BJ (cell line): ENCODE results near the gene RGS11. TPM values are rescaled to one million over a fixed set of nuclear protein-coding genes. Genes with fewer than 3 reads are reported as not detected.

Experiments used
- CTCF ChIA-PET: fragments of 350-600 bp; formaldehyde crosslinking; extraction: SDS; loops from one replicate; lab custom pipeline; 2021; ENCODE audit warnings: antibody characterized with exemption, inconsistent platforms; lab: Yijun Ruan, JAX
- POLR2A ChIA-PET: fragments of 300-600 bp; sonication (Branson Sonifier 250); formaldehyde crosslinking; extraction: SDS; loops from one replicate; lab custom pipeline; 2021; ENCODE audit warnings: antibody characterized with exemption; lab: Charles Lee
- DNase-seq: peaks from one replicate; pipeline ENCODE4 v3.0.0-alpha.2; 2011; ENCODE audit warnings: low read depth
- H3K27me3 ChIP-seq: 2 replicates; pipeline ENCODE4 v1.6.0; 2011; ENCODE audit warnings: low read length; ENCODE audit not compliant: control insufficient read depth, insufficient read depth
- H3K36me3 ChIP-seq: 2 replicates; pipeline ENCODE4 v1.5.1; 2011; ENCODE audit warnings: low read length; ENCODE audit not compliant: control insufficient read depth, insufficient read depth
- H3K4me3 ChIP-seq: 2 replicates; pipeline ENCODE4 v1.5.1; 2011; ENCODE audit warnings: low read depth, mild to moderate bottlenecking, control low read depth, low read length
- CTCF ChIP-seq: IDR thresholded peaks from 2 replicates; pipeline ENCODE4 v1.5.1; 2011; ENCODE audit warnings: low read depth, mild to moderate bottlenecking, control low read depth, inconsistent platforms, low read length, moderate library complexity; ENCODE audit not compliant: insufficient read depth
- polyA minus RNA-seq: library from RNA; depleted of rRNA, polyadenylated mRNA; stranded (reverse); fragments of >200 nt; gene quantifications from 2 replicates; pipeline ENCODE4 v1.2.3, GENCODE V29; 2011; rRNA and poly(A)+ RNA removed
- polyA plus RNA-seq: library from polyadenylated mRNA; depleted of rRNA; stranded (reverse); fragments of >200 nt; gene quantifications from 2 replicates; pipeline ENCODE4 v1.2.3, GENCODE V29; 2011; rRNA removed

Gene RGS11
- polyA plus RNA-seq (1.1 and 2.2 TPM in 2 replicates), polyA minus RNA-seq (0.36 and 0.43 TPM in 2 replicates)

GRCh38 chr16:275786-276232 lies at the start of gene RGS11:
RGS11 (minus strand) TSS chr16:275944; CDS start chr16:275911, 33 bp downstream.
- no peaks in the 10 kb centered on the region for H3K36me3 ChIP-seq
- ChIA-PET POLR2A (no interaction called here), CTCF (no interaction called here)
- no peak for TF ChIP-seq CTCF
- peak within 1 kb of the TSS; percentile 42 for H3K4me3 ChIP-seq
- DNase-seq = no peak
- peaks cover 5% of the 10 kb centered on the region for H3K27me3 ChIP-seq

DNA sequence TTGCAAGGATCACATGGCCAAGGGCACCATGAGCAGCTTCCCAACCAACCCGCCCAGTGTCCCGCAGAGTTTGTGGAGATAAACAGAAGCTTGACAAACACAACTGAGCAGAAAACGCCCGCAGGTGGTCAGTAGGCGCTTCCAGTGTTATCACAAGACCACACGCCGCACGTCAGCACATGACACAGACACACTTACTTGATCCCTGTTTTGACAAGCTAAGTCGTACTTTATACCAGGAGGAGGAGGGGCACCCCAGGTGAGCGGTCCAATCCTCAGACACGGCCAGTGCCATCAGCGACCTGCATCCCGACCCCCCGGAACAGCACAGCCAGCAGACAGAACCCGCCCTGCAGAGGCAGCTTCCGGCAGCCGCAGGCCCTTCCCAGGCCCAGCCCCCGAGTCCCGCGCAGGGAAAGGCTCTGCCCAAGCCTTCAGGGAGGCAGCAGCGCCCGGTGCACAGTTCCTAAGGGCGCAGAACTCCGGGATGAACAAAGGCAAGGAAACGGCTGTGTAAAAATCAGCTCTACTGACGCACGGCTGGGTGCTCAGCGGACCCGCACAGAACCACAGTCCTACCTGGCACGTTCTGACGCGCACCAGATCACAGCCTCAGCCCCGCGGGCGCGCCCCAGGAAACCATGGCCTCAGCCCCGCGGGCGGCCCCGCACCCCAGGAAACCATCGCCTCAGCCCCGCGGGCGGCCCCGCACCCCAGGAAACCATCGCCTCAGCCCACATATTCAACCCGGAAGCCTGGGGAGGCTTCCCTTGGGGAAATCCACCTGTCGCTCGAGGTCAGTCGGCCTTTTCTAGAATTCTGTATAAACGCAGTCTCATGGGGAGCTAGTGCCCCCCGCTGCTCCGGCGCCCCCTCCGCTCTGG lies 48.9 kb upstream of the RGS11 start:
- H3K27me3 ChIP-seq = no peaks in the 10 kb centered on the region
- ChIA-PET POLR2A (no interaction called here), CTCF (interaction anchor here (0.5 kb wide), 1 partner anchor 25 kb away, joined by 3 read pairs; no protein-coding TSS in a partner anchor)
- DNase-seq = no peak
- peaks cover 1% of the 10 kb centered on the region; the same call in 1 of the 2 replicates for H3K36me3 ChIP-seq
- no peak overlapping the region for H3K4me3 ChIP-seq
- no peak for TF ChIP-seq CTCF

DNA sequence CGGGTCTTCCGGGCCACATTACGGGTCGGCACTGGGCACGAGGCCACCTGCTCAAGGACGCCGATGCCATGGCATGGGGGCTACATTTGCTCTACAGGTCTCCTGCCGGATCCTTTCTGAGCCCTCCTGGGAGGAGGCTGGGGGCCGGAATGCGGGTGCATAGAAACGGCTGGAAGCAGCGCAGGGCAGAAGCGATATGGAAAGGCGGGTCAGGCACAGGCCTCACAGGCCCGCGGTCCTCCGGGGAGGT lies 48.4 kb upstream of the RGS11 start:
- no peak for TF ChIP-seq CTCF
- no peak for DNase-seq
- POLR2A ChIA-PET = no interaction called here
- CTCF ChIA-PET = no interaction called here
- H3K36me3 ChIP-seq = peaks cover 1% of the 10 kb centered on the region; the same call in 1 of the 2 replicates
- H3K27me3 ChIP-seq = no peaks in the 10 kb centered on the region
- no peak overlapping the region for H3K4me3 ChIP-seq

DNA sequence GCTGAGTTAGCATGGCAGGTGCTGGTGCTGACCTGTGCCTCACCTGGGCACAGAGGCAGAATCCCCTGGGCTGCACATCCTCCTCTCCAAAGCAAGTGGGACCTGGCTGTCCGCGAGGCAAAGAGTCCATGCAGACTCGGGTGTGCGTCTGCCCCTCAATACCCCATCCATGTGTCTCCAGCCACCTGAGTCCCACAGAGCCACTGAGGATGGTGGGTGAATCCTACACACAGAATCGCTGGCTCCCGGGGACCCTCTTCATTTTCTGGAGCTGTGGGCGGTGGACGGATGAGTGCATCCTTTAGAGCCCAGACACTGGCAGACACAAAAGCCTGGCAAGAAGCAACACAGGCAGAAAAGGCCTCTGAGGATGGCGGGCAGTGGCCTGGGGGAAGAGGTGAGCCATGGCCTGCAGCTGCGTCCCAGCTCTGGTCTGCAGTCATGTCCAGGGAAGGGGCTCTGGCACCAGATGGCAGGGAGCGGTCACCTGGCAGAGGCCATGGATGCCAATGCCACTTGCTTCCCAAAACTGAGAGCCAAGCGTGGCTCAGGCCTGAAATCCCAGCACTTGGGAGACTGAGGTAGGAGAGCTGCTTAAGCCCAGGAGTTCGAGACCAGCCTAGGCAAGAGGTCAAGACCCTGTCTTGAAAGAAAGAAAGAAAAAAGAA lies 46.9 kb upstream of the RGS11 start:
- no peak for TF ChIP-seq CTCF
- no peak overlapping the region for H3K4me3 ChIP-seq
- no peak for DNase-seq
- H3K27me3 ChIP-seq = no peaks in the 10 kb centered on the region
- peaks cover 8% of the 10 kb centered on the region for H3K36me3 ChIP-seq
- ChIA-PET CTCF (no interaction called here), POLR2A (no interaction called here)

GRCh38 chr16:321532-321931 lies 45.8 kb upstream of the RGS11 start:
- Histone ChIP-seq H3K4me3 (no peak overlapping the region), H3K36me3 (peaks cover 11% of the 10 kb centered on the region), H3K27me3 (no peaks in the 10 kb centered on the region)
- no peak for DNase-seq
- no peak for TF ChIP-seq CTCF
- POLR2A ChIA-PET = no interaction called here
- CTCF ChIA-PET = interaction anchor here (0.8 kb wide), 1 partner anchor 18 kb away, joined by 3 read pairs; no protein-coding TSS in a partner anchor
